ENCODE results near the gene PLSCR4. TPM values are rescaled to one million over a fixed set of nuclear protein-coding genes. Genes with fewer than 3 reads are reported as not detected.
A peak's percentile ranks its signal among the peaks of the same experiment; 100 is the strongest.

PLSCR4 gene
- total and polyA plus RNA-seq, 9 donors, result 30.7 to 78.4 (median 50.9) TPM

GRCh38 chr3:146145642-146146041 lies 105.3 kb downstream of the PLSCR4 start:
- H3K4me1 ChIP-seq (ENCODE audit: insufficient read depth), result peaks cover 12% of the 10 kb centered on the region
- intact Hi-C loops (cut with DNase I), result loop anchor here in 1 of 4 donors (5.0 kb wide), 1 partner anchor 73 kb away; no protein-coding TSS in a partner anchor
- H3K9me3 ChIP-seq, result no peaks in the 10 kb centered on the region
- TF ChIP-seq POLR2A (IDR thresholded peaks at IDR 0.05) (no peak), EP300 (IDR thresholded peaks at IDR 0.05) (no peak)
- TF ChIP-seq, protein P1, sequence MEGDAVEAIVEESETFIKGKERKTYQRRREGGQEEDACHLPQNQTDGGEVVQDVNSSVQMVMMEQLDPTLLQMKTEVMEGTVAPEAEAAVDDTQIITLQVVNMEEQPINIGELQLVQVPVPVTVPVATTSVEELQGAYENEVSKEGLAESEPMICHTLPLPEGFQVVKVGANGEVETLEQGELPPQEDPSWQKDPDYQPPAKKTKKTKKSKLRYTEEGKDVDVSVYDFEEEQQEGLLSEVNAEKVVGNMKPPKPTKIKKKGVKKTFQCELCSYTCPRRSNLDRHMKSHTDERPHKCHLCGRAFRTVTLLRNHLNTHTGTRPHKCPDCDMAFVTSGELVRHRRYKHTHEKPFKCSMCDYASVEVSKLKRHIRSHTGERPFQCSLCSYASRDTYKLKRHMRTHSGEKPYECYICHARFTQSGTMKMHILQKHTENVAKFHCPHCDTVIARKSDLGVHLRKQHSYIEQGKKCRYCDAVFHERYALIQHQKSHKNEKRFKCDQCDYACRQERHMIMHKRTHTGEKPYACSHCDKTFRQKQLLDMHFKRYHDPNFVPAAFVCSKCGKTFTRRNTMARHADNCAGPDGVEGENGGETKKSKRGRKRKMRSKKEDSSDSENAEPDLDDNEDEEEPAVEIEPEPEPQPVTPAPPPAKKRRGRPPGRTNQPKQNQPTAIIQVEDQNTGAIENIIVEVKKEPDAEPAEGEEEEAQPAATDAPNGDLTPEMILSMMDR (IDR thresholded peaks at IDR 0.05), result no peak
- H3K36me3 ChIP-seq, result no peaks in the 10 kb centered on the region
- no peak overlapping the region for H3K4me3 ChIP-seq
- H3K27me3 ChIP-seq, result no peaks in the 10 kb centered on the region
- 84 to 96% (median 92%) methylated on average over 1 of the region's 1 CpG for WGBS, 3 donors
- H3K27ac ChIP-seq, result no peak overlapping the region
- no peak for DNase-seq

DNA sequence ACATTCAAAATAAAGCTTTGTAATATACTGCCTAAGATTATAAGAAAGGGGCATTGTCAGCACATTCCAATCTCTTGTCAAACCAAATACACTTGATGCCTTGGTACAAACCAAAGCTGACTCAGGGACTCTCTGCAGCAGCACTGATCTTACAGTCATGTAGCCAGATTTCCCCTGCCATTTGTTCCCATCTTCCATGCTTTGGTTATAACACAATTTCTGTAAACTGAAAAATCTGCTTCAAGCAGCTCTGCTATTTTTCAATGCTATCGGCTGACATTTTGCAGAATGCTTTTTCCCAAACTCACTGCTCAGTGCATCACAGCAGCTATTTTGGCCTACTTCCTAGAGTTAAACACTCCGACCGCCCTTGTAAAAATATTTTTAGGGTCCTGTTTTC lies 108.1 kb downstream of the PLSCR4 start:
- peak overlapping the region in 1 of 2 donors; percentile 71 for H3K27ac ChIP-seq
- intact Hi-C loops (cut with DNase I), result no loop called here
- no peak overlapping the region for H3K4me3 ChIP-seq
- H3K27me3 ChIP-seq, result no peaks in the 10 kb centered on the region
- peaks cover 18% of the 10 kb centered on the region for H3K4me1 ChIP-seq (ENCODE audit: insufficient read depth)
- DNase-seq, result no peak
- WGBS, 3 donors, result 10% methylated on average over 3 of the region's 3 CpGs
- TF ChIP-seq POLR2A (IDR thresholded peaks at IDR 0.05) (no peak), EP300 (IDR thresholded peaks at IDR 0.05) (no peak)
- TF ChIP-seq, protein P1 (IDR thresholded peaks at IDR 0.05), result no peak
- H3K9me3 ChIP-seq, result no peaks in the 10 kb centered on the region
- no peaks in the 10 kb centered on the region for H3K36me3 ChIP-seq

Other genes starting within 250 kb of the PLSCR4 start
- gene PLOD2, start 89.9 kb downstream of the PLSCR4 start, total RNA-seq, result 10 to 100 TPM; 32.7 to 65.4 (median 41.3) TPM
- 10 to 100 TPM; 29.6 to 39.6 TPM for gene PLOD2, start 89.9 kb downstream of the PLSCR4 start, polyA plus RNA-seq
- under 1 TPM in 2 of 7 donors, not detected in 5; 0.27 to 0.35 TPM for gene PLSCR2, start 218.5 kb upstream of the PLSCR4 start, total RNA-seq
- gene PLSCR2, start 218.5 kb upstream of the PLSCR4 start, polyA plus RNA-seq, result not detected